ENCODE data around the gene FAM171A1. TPM values are rescaled to one million over a fixed set of nuclear protein-coding genes. Genes with fewer than 3 reads are reported as not detected.

Gene FAM171A1
- total RNA-seq, 1 donor from 2014 or later, result 3.9 TPM

DNA sequence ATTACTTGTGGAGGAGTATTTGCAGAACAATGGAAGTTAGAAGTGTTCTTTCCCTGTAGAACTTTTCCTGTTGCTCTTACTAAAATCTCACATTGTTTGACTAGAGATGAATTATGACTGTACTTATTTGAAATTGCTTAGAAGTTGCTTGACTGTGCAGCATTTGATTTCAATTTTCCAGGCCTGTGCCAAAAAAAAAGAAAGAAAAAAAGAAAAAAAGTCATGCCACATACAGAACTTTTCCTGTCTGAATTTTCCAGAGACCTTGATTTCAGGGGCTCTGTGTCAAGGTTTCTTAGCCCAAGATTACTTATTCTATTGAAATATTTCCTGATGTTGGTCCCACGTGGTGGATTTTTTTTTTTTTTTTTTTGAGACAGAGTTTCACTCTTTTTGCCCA lies 3.5 kb upstream of the FAM171A1 start:
- intact Hi-C loops (cut with micrococcal nuclease), result loop anchor here (10.0 kb wide), 1 partner anchor 270 kb away; no protein-coding TSS in a partner anchor

- intact Hi-C loops (cut with micrococcal nuclease), result loop anchor here (10.0 kb wide), 1 partner anchor 269 kb away; no protein-coding TSS in a partner anchor
Measured at GRCh38 chr10:15374156-15374555, 3.1 kb upstream of the FAM171A1 start.

- intact Hi-C loops (cut with micrococcal nuclease), result loop anchor here (10.0 kb wide), 1 partner anchor 268 kb away; no protein-coding TSS in a partner anchor
Measured at GRCh38 chr10:15373199-15373598, 2.1 kb upstream of the FAM171A1 start.

GRCh38 chr10:15370212-15370855 lies 755 bp downstream of the FAM171A1 start:
- intact Hi-C loops (cut with micrococcal nuclease), result loop anchor here (2.0 to 10.0 kb wide), 2 partner anchors 202 to 266 kb away; partner anchors contain the start of gene NMT2

- intact Hi-C loops (cut with micrococcal nuclease), result loop anchor here (2.0 to 10.0 kb wide), 2 partner anchors 201 to 265 kb away; partner anchors contain the start of gene NMT2
Measured at GRCh38 chr10:15369256-15370211, 1.6 kb downstream of the FAM171A1 start.

DNA sequence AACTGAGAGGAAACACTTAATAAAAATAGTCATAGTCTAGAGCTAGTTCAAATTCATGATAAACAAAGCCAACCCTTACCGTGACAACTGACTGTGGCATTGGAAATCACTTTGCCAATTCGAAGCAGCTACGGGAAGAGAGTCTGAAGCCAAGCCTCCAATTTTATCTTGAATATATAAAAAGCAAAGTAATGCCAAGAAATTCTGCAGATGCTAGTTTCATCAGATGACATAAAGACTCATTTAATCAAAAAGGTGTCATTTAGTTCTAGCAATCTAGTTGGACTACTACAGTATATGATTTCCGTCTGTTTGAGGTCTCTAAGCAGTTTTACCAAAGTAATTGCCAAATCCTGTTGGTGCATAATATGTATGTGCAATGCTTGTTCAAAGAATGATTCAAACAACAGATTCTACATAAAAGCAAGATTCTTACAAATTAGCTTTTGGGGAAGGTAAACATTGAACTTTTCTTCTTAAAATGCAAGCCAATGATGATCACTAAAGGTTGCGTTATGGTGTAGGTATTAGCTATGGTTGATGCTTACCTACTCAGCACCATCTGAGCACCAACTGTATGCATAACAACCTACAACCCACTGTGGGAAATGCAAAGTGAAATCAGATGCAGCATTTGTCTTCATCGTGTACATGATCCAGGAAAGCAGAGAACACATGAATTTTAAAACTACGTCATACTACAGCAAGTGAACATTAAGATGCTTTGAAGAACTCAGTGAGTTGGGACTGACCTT lies 2.8 kb downstream of the FAM171A1 start:
- intact Hi-C loops (cut with micrococcal nuclease), result no loop called here

DNA sequence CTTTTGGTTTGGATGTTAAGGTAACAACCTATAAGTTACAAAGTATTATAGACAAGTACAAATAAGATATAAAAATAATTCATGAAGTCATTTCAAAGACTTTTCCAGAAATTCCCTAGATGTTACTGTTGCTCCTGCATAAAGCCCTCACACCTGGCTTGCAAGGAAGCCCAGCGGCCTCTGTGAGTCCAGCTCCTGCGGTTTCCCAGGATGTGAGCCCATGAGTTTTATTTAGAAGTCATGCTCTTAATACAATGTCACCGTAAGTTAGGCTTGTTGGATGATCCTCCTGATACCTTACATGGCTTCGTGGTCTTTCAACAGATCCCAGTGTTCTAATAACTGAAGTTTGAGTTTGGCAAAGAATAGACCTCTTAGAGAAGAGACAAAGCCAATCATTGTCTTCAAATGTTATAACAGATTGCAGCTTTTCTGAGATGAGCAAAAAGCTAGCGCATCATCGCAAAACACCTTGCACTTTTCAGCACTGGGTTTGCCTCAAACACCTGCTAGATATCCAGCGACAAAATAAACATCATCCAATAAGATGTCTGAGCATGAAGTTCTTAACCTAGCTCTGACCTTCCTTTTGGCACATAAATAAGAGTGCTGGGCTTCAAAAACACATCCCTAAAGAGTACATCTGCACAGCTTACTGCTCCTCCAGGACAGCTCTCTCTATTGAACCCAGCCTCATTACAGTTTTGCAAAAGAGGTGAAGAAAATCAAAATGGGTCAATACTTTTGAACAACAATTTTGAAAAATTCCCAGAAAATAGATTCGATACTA lies 3.6 kb downstream of the FAM171A1 start:
- intact Hi-C loops (cut with micrococcal nuclease), result no loop called here

- intact Hi-C loops (cut with micrococcal nuclease), result no loop called here
Measured at GRCh38 chr10:15365692-15366091, 5.4 kb downstream of the FAM171A1 start.

DNA sequence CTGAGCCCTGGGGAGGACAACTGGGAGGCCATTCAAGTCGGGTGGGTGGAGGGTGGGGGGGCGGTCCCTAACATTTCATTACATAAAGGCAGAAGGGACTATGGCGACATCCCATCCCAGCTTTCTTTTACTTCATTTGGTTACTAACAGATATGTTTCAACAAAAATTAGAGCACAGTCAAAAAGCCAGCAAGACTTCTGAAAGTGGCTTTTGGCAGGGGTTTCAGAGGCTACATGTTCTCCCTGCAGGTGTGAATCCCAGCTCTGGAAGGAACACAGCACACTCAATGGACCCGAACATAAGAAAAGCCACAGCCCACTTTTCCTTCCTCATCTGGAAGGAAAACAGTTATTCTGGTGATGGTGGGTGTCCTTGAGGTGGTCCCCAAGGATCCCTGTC lies 7.1 kb downstream of the FAM171A1 start:
- intact Hi-C loops (cut with micrococcal nuclease), result no loop called here

GRCh38 chr10:15363031-15363430 lies 8.1 kb downstream of the FAM171A1 start:
- intact Hi-C loops (cut with micrococcal nuclease), result no loop called here

- intact Hi-C loops (cut with micrococcal nuclease), result no loop called here
Measured at GRCh38 chr10:15361131-15361530, 10.0 kb downstream of the FAM171A1 start.

- intact Hi-C loops (cut with micrococcal nuclease), result no loop called here
Measured at GRCh38 chr10:15360566-15360965, 10.5 kb downstream of the FAM171A1 start.

- intact Hi-C loops (cut with micrococcal nuclease), result loop anchor here (1.0 kb wide), 1 partner anchor 9 kb away; no protein-coding TSS in a partner anchor
Measured at GRCh38 chr10:15353471-15354017, 17.5 kb downstream of the FAM171A1 start.

- intact Hi-C loops (cut with micrococcal nuclease), result loop anchor here (1.0 kb wide), 1 partner anchor 9 kb away; no protein-coding TSS in a partner anchor
Measured at GRCh38 chr10:15352836-15353235, 18.3 kb downstream of the FAM171A1 start.

DNA sequence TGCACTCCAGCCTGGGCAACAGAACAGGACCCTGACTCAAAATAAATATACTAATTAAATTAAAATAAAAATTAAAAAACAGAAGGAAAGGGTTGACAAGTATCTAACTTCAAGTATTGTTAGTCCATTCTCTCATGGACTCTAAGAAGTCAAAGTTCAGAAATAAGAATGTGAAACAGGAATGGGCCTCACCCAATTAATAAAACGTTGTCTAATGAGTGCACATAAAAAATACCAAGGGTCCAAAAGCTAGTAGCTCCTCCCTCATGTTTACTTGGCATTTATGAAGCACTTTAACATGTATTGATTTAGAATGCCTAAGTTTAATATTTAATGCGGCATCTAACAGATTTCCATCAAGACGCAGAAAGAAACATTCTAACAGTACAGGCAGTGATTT lies 18.9 kb downstream of the FAM171A1 start:
- intact Hi-C loops (cut with micrococcal nuclease), result no loop called here

DNA sequence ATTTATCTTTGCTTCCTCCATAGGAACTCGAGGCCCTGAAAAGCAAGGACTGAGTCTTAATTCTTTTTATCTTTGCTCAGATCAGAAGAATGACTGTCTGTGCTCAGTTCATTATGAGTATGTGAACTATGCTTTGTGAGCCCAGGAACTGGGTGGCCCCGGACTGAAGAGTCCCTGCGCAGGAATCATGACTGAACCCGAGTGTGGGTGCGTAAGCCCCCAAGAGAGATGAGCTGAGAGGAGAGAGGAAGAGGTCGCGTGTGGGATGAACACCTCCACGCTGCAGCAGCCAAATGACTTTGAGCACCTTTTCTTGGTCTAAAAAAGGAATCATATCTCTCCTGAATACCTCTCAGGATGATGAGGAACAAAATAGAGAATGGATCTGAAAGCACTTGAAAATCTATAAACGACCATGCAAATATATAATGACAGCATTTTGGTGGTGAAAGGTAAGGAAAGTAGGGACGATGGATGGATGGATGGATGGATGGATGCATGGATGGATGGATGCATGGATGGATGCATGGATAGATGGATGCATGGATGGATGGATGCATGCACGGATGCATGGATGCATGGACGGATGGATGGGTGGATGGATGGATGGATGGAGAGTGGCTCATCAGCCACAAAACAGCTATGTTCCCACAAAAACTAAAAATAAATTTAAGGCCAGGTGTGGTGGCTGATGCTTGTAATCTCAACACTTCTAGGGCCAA lies 19.8 kb downstream of the FAM171A1 start:
- intact Hi-C loops (cut with micrococcal nuclease), result no loop called here

GRCh38 chr10:15349112-15349511 lies 22.0 kb downstream of the FAM171A1 start:
- intact Hi-C loops (cut with micrococcal nuclease), result no loop called here

- intact Hi-C loops (cut with micrococcal nuclease), result no loop called here
Measured at GRCh38 chr10:15348579-15348978, 22.5 kb downstream of the FAM171A1 start.

DNA sequence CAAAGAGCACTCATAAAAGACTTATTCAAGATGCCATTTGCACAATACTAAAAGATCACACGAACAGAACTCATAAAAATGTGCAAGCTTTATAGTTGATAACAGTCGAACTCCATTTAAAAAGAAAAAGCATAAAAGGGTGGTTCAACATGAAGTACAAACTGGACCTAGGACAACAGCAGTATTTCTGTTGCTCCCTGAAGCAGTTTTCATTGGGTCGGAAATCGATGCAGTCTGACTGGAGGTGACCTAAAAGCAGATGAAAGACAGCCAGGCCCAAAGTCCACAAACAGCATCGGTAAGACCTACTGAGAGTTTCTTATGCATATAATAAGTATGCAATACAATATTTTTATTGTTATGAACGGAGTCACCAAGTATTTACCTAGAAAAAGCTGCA lies 23.9 kb downstream of the FAM171A1 start:
- intact Hi-C loops (cut with micrococcal nuclease), result no loop called here
